Neural progenitor cell (in vitro differentiated cells): ENCODE results near the gene CELSR2. TPM values are rescaled to one million over a fixed set of nuclear protein-coding genes. Genes with fewer than 3 reads are reported as not detected.

Experiments used
- DNase-seq: peaks from one replicate; pipeline ENCODE4 v3.0.0-alpha.2; 2016; ENCODE audit warnings: low spot score
- H2AFZ ChIP-seq: fragments of 200-600 bp; sonication (generic); replicated peaks from 2 replicates; pipeline ENCODE4 v1.6.1; 2016; ENCODE audit warnings: antibody characterized with exemption
- H3F3A ChIP-seq: fragments of 200-600 bp; sonication (generic); 2 replicates; pipeline ENCODE4 v1.6.1; 2016; ENCODE audit warnings: antibody characterized with exemption, low read depth
- H3K27ac ChIP-seq: fragments of 200-600 bp; sonication (generic); 2 replicates; pipeline ENCODE4 v1.5.1; 2016; ENCODE audit warnings: mild to moderate bottlenecking
- H3K27me3 ChIP-seq: fragments of 200-600 bp; sonication (generic); 2 replicates; pipeline ENCODE4 v1.6.1; 2016; ENCODE audit warnings: mild to moderate bottlenecking, moderate library complexity
- H3K36me3 ChIP-seq: fragments of 200-600 bp; sonication (generic); 2 replicates; pipeline ENCODE4 v1.5.1; 2016
- H3K4me1 ChIP-seq: fragments of 200-600 bp; sonication (generic); 2 replicates; pipeline ENCODE4 v1.6.1; 2016; ENCODE audit warnings: mixed run types
- H3K4me2 ChIP-seq: fragments of 200-600 bp; sonication (generic); 2 replicates; pipeline ENCODE4 v1.6.1; 2016
- H3K4me3 ChIP-seq: fragments of 200-600 bp; sonication (generic); 2 replicates; pipeline ENCODE4 v1.5.1; 2016
- H3K79me2 ChIP-seq: fragments of 200-600 bp; sonication (generic); 2 replicates; pipeline ENCODE4 v1.6.1; 2016; ENCODE audit warnings: low read depth
- H3K9ac ChIP-seq: fragments of 200-600 bp; sonication (generic); 2 replicates; pipeline ENCODE4 v1.6.1; 2016
- H3K9me3 ChIP-seq: fragments of 200-600 bp; sonication (generic); 2 replicates; pipeline ENCODE4 v1.5.1; 2016; ENCODE audit warnings: low read depth
- H4K20me1 ChIP-seq: fragments of 200-600 bp; sonication (generic); 2 replicates; pipeline ENCODE4 v1.6.1; 2016; ENCODE audit warnings: low read depth
- H3K27ac Mint-ChIP-seq: 3 replicates; pipeline ENCODE4 v1.8.0; 2021; ENCODE audit warnings: mixed read lengths
- H3K27me3 Mint-ChIP-seq: 2 replicates; pipeline ENCODE4 v1.8.0; 2022; ENCODE audit warnings: low read depth, mild to moderate bottlenecking, inconsistent platforms, moderate library complexity, mixed read lengths; ENCODE audit not compliant: insufficient read depth
- H3K36me3 Mint-ChIP-seq: 3 replicates; pipeline ENCODE4 v1.8.0; 2021; ENCODE audit warnings: mixed read lengths
- H3K4me1 Mint-ChIP-seq: 3 replicates; pipeline ENCODE4 v1.8.0; 2021; ENCODE audit warnings: mixed read lengths
- H3K4me3 Mint-ChIP-seq: 3 replicates; pipeline ENCODE4 v1.8.0; 2021; ENCODE audit warnings: mild to moderate bottlenecking, moderate library complexity, mixed read lengths
- H3K9me3 Mint-ChIP-seq: 3 replicates; pipeline ENCODE4 v1.8.0; 2020; ENCODE audit warnings: mixed read lengths
- CTCF ChIP-seq: fragments of 200-600 bp; sonication (generic); IDR thresholded peaks from 2 replicates; pipeline ENCODE4 v1.5.1; 2017; ENCODE audit warnings: antibody characterized with exemption, mild to moderate bottlenecking
- EZH2 ChIP-seq: fragments of 200-600 bp; sonication (generic); IDR thresholded peaks from 2 replicates; pipeline ENCODE4 v1.6.1; 2017; ENCODE audit warnings: antibody characterized with exemption, mild to moderate bottlenecking, moderate library complexity
- EZH2phosphoT487 ChIP-seq: fragments of 200-600 bp; sonication (generic); IDR thresholded peaks from 2 replicates; pipeline ENCODE4 v1.6.1; 2017; ENCODE audit warnings: antibody characterized with exemption
- total RNA-seq: library from RNA; depleted of rRNA; stranded (reverse); fragments of >200 nt; gene quantifications from 2 replicates; pipeline ENCODE4 v1.2.3, GENCODE V29; 2015; ENCODE audit warnings: low replicate concordance

The CELSR2 gene
- total RNA-seq = 11.1 and 26.5 TPM in 2 replicates

- Histone ChIP-seq H3K79me2 (peaks cover 45% of the 10 kb centered on the region), H3K36me3 (no peaks in the 10 kb centered on the region), H2AFZ (peak within 1 kb of the TSS; percentile 92), H3K4me3 (peak within 1 kb of the TSS; percentile 67), H3K27me3 (peaks cover 8% of the 10 kb centered on the region), H4K20me1 (peaks cover 4% of the 10 kb centered on the region), H3K4me1 (peaks cover 25% of the 10 kb centered on the region), H3K27ac (no peak within 1 kb of the TSS), H3F3A (peaks cover 26% of the 10 kb centered on the region), H3K9me3 (no peaks in the 10 kb centered on the region), H3K4me2 (peak within 1 kb of the TSS; percentile 94), H3K9ac (no peak within 1 kb of the TSS)
- peaks cover 27% of the 10 kb centered on the region for H3K36me3 Mint-ChIP-seq
- H3K27ac Mint-ChIP-seq = no peak within 1 kb of the TSS
- peaks cover 14% of the 10 kb centered on the region for H3K27me3 Mint-ChIP-seq
- TF ChIP-seq CTCF (peak; percentile 19), EZH2phosphoT487 (no peak)
- H3K4me3 Mint-ChIP-seq = peak within 1 kb of the TSS; percentile 83
- DNase-seq = peak; percentile 95
- H3K9me3 Mint-ChIP-seq = peaks cover 23% of the 10 kb centered on the region
- peaks cover 35% of the 10 kb centered on the region for H3K4me1 Mint-ChIP-seq
Measured at GRCh38 chr1:109248797-109249629, at the start of gene CELSR2. Gene CELSR2, plus strand, starts transcription at chr1:109249539. Its CDS starts 541 bp downstream, at chr1:109250080.

GRCh38 chr1:109199710-109200109 is 49.6 kb upstream of the CELSR2 start:
- Mint-ChIP-seq H3K27ac (no peak overlapping the region), H3K27me3 (peaks cover 10% of the 10 kb centered on the region), H3K4me1 (peaks cover 14% of the 10 kb centered on the region), H3K4me3 (no peak overlapping the region), H3K36me3 (no peaks in the 10 kb centered on the region), H3K9me3 (no peaks in the 10 kb centered on the region)
- H3K9ac ChIP-seq = no peak overlapping the region
- no peaks in the 10 kb centered on the region for H3K27me3 ChIP-seq
- H3K27ac ChIP-seq = no peak overlapping the region
- TF ChIP-seq EZH2phosphoT487 = no peak
- no peak for TF ChIP-seq CTCF
- no peak for TF ChIP-seq EZH2
- H3K9me3 ChIP-seq = no peaks in the 10 kb centered on the region
- H3K36me3 ChIP-seq = no peaks in the 10 kb centered on the region
- no peaks in the 10 kb centered on the region for H3F3A ChIP-seq
- H4K20me1 ChIP-seq = no peaks in the 10 kb centered on the region
- H3K79me2 ChIP-seq = no peaks in the 10 kb centered on the region
- no peak overlapping the region for H2AFZ ChIP-seq
- H3K4me2 ChIP-seq = no peak overlapping the region
- peaks cover 5% of the 10 kb centered on the region for H3K4me1 ChIP-seq
- no peak overlapping the region for H3K4me3 ChIP-seq
- DNase-seq = no peak

GRCh38 chr1:109201123-109201703 is 48.1 kb upstream of the CELSR2 start:
- H3K36me3 Mint-ChIP-seq = no peaks in the 10 kb centered on the region
- H2AFZ ChIP-seq = peak overlapping the region; percentile 92
- H3K4me2 ChIP-seq = no peak overlapping the region

More at GRCh38 chr1:109201123-109201703, 48.1 kb upstream of the CELSR2 start:
- TF ChIP-seq EZH2 (no peak), EZH2phosphoT487 (no peak), CTCF (peak; percentile 91)
- Histone ChIP-seq H4K20me1 (no peaks in the 10 kb centered on the region), H3K36me3 (no peaks in the 10 kb centered on the region), H3K4me1 (peaks cover 5% of the 10 kb centered on the region), H3K27ac (no peak overlapping the region), H3K79me2 (no peaks in the 10 kb centered on the region), H3F3A (no peaks in the 10 kb centered on the region), H3K9me3 (no peaks in the 10 kb centered on the region), H3K27me3 (no peaks in the 10 kb centered on the region), H3K9ac (no peak overlapping the region), H3K4me3 (no peak overlapping the region)
- peaks cover 21% of the 10 kb centered on the region for H3K4me1 Mint-ChIP-seq
- H3K9me3 Mint-ChIP-seq = no peaks in the 10 kb centered on the region
- no peak overlapping the region for H3K4me3 Mint-ChIP-seq
- H3K27me3 Mint-ChIP-seq = peaks cover 10% of the 10 kb centered on the region
- peak; percentile 84 for DNase-seq
- peak overlapping the region; percentile 57 for H3K27ac Mint-ChIP-seq
